NCI-H2196 treated with DMSO at 0.1 percent for 48 hours (cell line): ENCODE measurements around the gene GBX2.

Source experiments
- DNase-seq: peaks from one replicate; lab custom pipeline; 2025; ENCODE audit not compliant: unreplicated experiment; lab: John Stamatoyannopoulos, UW

The GBX2 gene

GRCh38 chr2:236169151-236169721, 1.1 kb upstream of the GBX2 start:
- DNase-seq: no peak

GRCh38 chr2:236167297-236168109, 683 bp downstream of the GBX2 start:
- DNase-seq: no peak

DNA sequence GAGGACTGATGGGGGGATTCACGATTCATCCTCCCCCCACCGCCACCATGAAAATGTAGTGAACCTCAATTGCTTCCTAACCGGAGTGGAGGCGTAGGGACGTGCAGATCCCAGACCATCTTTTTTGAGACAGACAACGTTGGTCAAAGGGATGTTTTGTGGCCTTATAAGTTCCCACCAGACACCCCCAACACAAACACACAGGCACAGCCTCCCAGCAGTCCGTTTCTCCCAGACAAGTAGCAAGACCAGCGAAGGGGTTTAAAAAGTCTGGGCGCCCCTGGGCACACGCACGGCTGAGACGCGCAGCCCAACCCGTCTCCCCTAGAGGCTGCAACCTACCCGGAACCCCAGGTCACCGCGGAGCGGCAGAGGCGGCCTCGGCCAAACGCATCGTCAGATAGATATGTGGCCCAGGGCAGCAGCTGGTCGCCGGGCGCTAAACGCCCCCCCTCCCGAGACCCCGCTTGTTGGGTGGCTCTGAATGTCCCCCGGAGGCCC, 1.3 kb downstream of the GBX2 start:
- DNase-seq: no peak

- no peak for DNase-seq
These were observed 2.1 kb downstream of the GBX2 start for GRCh38 chr2:236165842-236166795.

DNA sequence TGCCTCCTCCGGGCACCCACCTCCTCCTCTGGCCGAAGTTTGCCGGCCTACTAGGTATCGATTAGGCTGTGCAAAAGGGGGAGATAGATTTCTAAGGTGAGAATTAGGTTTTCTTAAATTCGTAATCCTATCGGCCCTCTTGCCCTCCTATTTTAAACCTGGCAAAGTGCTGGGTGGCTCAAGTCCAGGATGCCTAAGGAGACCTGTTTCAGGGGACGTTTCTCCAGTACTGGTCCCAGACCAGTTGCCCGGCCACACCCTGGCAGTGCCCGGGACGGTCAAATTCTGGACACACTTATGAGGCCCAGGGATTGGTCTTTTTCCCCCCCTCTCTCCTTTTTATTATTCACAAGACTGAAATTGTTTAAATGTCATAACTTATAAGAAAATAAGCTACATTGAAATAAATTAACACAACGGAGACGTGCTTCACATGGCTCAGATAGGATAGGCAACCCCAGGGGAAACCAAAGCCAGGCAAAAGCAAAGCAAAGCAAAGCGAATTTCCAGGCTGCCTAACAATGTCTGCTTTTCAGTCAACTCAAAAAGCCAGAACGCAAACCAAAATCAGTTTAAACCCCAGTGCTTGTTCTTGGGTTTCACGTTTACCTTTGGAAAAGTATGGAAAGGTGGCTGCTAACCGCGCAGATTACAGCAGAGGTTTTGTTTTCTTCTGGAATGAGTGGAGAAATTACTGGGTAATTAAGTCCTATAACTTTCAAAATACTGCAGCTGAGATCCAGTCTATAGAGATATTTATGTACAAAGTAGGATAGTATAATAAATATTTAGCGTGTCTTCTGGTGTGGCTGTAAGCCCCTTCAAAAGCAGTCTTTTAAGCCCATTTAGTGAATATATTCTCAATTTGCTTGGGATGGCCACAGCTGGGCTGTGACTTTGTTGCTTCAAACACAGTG, 3.0 kb downstream of the GBX2 start:
- no peak for DNase-seq

GRCh38 chr2:236164201-236164924, 3.8 kb downstream of the GBX2 start:
- no peak for DNase-seq

GRCh38 chr2:236163471-236164200, 4.5 kb downstream of the GBX2 start:
- DNase-seq: no peak

GRCh38 chr2:236162882-236163470, 5.2 kb downstream of the GBX2 start:
- no peak for DNase-seq

- no peak for DNase-seq
These were observed 5.9 kb downstream of the GBX2 start for GRCh38 chr2:236162031-236162845.

DNA sequence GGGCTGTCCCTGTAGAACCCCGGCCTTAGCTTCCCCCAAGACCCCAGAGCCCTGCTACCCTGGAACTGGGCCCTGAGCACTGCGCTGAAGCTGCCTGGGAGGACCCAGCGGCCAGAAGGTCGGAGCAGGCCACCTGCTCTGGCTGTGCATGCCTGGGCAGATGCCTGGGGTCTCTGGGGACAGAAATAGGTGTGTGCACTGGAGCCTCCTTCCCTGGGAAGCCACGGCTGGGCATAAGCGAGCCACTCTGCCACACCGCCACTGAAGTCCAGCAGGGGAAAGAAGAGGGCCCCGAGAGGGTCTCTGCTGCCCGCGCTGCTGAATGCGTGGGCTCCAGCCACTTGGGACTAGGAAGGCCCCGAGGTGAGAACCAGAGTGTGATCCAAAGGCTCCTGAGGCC, 6.7 kb downstream of the GBX2 start:
- no peak for DNase-seq

- DNase-seq: no peak
These were observed 7.1 kb downstream of the GBX2 start for GRCh38 chr2:236161082-236161462.

DNA sequence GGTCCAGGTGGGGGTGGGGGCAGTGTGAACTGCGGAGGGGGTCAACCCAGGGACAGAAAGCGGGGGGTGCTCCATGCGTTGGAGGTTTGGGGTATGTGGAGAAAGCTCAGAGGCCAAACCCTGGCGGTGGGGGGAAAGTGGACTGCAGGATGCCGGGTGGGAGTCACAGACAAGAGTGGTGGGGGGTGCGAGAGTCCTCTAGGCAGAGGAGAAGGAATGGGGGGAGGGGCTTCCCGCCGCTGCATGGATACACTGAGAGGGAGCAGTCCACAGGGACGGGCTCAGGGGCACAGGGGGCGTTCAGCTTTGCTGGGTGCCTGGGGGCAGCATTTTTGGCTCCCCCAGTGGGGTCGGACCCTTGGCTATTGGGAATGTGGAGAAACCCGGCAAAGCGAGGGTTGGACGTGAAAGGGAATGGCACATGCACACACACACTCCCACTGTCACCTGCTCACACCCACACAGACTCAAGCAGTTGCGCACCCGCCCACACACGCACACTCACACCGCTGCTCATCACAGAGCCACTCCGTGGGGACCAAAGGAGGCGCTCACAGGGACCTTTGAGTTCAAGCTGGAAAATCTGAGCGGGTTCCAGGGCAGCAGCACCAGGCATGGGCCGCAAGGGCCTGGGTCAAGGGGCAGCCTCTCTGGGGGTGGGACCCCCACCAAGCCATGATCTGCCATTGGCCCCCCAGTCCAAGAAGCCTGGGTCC, 7.7 kb downstream of the GBX2 start:
- no peak for DNase-seq

DNA sequence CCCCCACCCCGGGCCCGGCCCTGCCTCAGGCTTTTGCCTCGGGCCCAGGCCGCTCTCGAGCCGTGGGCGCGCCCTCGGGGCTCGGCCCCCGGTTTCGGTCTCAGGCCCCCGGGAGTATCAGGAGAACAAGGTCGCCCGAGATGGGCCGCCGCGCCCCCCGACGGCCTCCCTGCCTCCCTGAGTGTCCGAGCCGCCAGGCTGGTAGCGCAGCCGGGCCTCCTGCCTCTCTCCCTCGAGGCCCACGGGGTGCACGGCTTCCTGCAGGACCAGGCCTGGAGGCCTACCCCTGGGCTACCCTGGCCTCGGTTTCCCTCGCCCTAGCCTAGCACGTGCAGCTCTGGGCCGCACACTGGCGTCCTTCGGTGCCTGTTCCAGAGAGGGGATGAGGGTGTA, 8.4 kb downstream of the GBX2 start:
- DNase-seq: no peak

GRCh38 chr2:236158969-236159777, 9.0 kb downstream of the GBX2 start:
- DNase-seq: no peak

GRCh38 chr2:236157815-236158498, 10.2 kb downstream of the GBX2 start:
- no peak for DNase-seq

- DNase-seq: no peak
These were observed 10.8 kb downstream of the GBX2 start for GRCh38 chr2:236157366-236157765.
